ENCODE measurements around the gene CAMK1D.

CAMK1D gene

GRCh38 chr10:12376211-12376610, 26.9 kb downstream of the CAMK1D start:
- no peak for DNase-seq

DNA sequence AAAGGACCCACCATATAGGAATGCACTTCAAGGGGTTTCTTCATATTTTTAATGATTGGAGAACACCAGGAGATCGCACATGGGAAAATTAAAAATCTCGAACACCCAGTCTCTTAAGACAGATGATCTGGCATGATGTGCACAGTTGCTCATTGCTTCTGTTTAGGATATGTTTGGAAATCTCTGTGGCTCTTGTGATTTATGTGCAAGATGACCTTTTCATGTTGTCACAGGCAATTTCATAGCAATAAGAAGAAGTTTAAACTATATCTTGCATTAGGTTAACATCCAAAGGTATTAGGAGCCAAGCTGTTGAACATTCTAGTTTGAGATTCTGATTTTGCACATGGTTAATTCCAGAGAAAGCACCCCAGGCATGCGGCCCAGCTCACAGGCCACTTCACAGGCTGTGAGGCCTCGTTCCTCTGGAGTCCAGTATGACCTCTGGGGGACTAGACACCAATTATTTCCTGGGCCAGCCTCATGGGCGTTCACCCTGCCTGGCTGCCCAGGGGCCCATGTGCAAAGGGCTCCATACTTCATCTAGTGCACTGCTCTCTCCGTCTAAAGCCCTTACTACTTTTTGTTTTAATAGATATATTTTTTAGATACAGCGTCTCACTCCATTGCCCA, 28.4 kb downstream of the CAMK1D start:
- no peak for DNase-seq

DNA sequence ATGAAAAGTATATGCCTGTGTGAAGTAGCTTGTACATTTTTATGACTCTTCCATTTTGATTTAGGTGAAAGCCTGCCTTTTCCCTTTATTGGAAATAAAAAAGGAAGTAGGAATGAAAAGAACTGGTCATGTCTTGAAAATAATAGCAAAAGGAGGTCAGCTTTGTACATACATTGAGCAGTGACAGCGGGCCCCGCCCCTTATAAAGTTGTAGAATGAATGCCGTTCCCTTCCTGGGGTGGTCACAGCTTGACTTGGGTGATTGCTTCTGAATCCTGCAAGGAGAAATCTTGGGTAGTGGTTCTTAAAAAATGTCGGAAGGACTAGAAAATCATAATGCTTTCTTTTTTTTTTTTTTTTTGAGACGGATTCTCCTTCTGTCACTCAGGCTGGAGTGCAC, 31.7 kb downstream of the CAMK1D start:
- no peak for DNase-seq

DNA sequence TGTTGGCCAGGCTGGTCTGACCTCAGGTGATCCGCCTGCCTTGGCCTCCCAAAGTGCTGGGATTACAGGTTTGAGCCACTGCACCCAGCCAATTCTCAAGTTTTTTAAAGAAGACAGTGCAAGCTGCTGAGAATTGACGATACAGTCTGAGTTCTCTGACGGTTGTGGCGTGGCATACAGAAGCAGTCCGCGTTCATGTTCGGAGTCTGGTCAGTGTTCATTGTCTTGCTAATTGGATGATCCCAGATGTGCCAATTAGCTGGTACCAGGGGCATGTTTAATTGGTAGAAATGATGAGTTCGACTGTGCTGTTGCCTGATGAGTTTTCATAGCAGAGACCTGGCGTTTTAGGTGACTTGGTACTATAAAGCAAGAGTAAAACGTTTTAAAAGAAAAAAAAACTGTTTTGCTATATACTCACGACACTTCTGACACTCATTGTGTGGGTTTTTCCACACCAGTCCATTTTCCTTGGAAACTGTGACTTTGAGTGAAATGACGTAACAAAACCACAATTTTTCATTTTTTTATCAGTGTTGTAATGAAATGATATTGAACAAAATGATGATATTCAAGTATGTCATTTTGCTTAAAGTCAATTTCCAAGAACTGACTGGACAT, 32.3 kb downstream of the CAMK1D start:
- no peak for DNase-seq

DNA sequence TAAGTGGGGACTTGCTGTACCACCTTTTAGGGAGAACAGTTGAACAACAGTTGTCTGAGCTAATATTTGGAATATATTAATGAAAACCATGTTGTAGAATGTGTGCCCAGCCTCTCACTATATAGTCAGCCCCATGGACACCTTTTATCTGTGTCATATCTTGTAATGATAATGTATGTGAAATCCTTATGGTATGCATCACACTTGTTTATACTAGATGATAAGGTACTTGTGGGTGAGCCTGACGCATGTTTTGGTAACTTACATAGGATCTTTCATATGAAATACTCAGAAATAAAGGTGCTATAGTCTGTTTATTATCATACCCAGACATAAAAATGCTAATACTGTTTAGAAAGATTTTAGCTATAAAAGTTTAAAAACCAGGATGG, 32.8 kb downstream of the CAMK1D start:
- DNase-seq, result peak; percentile 39

DNA sequence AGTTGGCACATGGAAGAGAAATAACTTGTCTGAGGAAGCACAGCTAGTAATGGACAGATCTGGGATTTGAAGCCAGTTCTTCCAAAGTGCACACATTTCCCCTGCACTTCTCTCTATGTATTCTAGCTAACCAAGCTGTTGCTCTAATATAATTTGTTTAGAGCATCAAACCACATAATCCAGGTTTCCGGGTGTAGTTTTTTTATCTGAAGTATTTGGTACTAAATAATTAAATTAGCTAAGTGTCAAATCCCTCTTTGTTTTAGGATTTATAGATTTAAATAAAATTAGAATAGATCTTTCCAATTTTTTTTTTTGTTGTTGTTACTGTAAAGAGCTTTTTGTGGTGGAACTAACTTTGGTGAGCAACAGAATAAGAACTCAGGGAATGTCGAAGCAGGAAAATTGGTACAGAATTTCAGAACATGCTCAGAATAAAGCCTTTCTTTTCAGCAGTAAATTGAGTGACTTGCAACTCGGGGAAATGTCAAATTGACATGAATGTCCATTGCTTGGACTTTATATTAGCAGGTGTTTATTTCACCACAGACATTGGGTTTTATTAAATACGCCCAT, 33.7 kb downstream of the CAMK1D start:
- no peak for DNase-seq

DNA sequence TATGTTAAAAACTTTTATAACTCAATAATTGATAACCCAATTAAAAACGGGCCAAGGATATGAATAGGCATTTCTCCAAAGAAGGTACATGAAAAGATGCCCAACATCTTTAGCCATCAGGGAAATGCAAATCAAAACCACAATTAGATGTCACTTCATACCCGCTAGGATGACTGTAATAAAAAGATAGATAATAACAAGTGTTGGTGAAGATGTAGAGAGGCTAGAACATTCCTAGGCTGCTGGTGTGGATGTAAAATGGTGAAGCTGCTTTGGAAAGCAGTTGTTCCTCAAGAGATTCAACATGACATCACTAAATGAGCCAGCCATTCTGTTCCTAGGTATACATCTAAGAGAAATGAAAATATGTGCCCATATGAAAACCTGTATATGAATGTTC, 35.6 kb downstream of the CAMK1D start:
- DNase-seq, result no peak

GRCh38 chr10:12387561-12388210, 38.3 kb downstream of the CAMK1D start:
- DNase-seq, result no peak

GRCh38 chr10:12388671-12389070, 39.3 kb downstream of the CAMK1D start:
- no peak for DNase-seq

DNA sequence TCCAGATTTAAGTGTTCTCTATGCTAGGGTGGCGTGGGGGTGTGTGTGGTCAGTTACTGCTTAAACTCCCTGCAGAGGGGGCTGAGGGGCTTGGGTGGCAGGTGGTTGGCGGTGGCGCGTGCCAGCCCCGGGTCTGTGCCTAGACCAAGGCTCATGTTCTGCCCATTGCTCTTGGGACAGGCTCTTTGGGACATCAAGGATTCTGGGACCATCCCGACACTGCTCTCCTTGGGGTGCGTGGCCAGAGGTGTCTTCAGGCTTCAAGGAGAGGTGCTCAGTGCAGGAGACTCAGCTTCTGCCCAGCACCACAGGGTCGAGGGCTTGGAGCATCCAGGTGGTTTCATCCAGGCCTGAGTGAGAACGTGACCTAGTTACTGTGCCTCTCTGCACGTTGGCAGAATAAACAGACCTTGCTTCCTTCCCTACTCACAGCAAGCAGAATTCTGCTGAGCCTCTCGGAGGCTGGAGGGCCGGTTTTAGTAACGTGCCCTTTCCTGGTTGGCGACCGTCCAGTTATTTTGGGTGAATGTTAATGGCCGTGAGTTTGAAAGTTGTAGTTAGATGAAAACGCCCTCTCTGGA, 39.9 kb downstream of the CAMK1D start:
- DNase-seq, result no peak

- no peak for DNase-seq
These were observed 41.4 kb downstream of the CAMK1D start for GRCh38 chr10:12390733-12391132.

DNA sequence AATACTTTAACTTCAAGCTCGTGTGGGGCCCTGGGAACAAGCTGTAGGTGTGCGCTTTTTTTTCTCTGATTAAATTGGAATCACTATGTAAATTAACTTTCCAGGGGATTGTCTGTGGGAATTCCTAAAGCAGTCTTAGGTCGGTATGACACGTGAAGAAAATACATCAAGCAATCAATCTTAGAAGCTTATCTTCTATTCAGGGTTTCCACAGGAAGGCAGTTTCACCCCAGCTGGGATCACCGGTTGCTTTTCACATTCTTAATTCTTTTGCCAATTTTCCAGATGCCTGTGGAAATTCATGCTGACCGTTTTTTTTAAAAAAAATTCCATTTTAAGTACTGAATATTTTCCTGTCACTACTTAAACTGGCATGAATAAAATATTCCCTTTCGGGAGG, 41.9 kb downstream of the CAMK1D start:
- DNase-seq, result peak; percentile 65

GRCh38 chr10:12393831-12394230, 44.5 kb downstream of the CAMK1D start:
- DNase-seq, result no peak

GRCh38 chr10:12394241-12395033, 45.1 kb downstream of the CAMK1D start:
- DNase-seq, result peak; percentile 67

- no peak for DNase-seq
These were observed 46.7 kb downstream of the CAMK1D start for GRCh38 chr10:12396093-12396492.

DNA sequence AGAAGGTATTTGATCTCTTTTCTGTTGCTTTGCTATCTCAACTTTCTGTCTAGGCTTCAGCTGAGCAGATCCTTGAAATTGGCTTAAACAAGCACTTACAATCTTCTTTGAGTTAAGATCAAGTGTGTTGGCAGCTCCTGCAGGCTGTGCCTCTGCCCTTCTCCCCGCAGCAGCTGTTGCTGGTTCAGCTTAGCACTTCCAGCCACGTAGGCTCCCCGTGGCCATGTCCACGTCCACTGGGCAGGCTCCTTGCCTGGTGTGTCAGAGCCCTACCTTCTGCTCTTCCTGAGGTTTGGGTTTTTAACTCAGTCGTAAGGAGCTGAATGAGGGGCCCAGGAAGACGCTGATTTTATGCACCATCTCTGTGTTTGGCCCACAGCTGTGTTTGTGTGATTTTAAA, 47.2 kb downstream of the CAMK1D start:
- no peak for DNase-seq

GRCh38 chr10:12397147-12397896, 48.0 kb downstream of the CAMK1D start:
- DNase-seq, result no peak

GRCh38 chr10:12397941-12398340, 48.6 kb downstream of the CAMK1D start:
- no peak for DNase-seq

- DNase-seq, result no peak
These were observed 51.1 kb downstream of the CAMK1D start for GRCh38 chr10:12400266-12400931.

GRCh38 chr10:12401466-12401865, 52.1 kb downstream of the CAMK1D start:
- no peak for DNase-seq

GRCh38 chr10:12403119-12403518, 53.8 kb downstream of the CAMK1D start:
- DNase-seq, result no peak
